Measurements from ENCODE around the gene XBP1.

GRCh38 chr22:28788601-28789000 lies 11.8 kb downstream of the XBP1 start:
- no peak for TF ChIP-seq POLR2A (IDR thresholded peaks at IDR 0.05)
- TF ChIP-seq, protein P1, sequence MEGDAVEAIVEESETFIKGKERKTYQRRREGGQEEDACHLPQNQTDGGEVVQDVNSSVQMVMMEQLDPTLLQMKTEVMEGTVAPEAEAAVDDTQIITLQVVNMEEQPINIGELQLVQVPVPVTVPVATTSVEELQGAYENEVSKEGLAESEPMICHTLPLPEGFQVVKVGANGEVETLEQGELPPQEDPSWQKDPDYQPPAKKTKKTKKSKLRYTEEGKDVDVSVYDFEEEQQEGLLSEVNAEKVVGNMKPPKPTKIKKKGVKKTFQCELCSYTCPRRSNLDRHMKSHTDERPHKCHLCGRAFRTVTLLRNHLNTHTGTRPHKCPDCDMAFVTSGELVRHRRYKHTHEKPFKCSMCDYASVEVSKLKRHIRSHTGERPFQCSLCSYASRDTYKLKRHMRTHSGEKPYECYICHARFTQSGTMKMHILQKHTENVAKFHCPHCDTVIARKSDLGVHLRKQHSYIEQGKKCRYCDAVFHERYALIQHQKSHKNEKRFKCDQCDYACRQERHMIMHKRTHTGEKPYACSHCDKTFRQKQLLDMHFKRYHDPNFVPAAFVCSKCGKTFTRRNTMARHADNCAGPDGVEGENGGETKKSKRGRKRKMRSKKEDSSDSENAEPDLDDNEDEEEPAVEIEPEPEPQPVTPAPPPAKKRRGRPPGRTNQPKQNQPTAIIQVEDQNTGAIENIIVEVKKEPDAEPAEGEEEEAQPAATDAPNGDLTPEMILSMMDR (IDR thresholded peaks at IDR 0.05 in 4 of 5, conservative IDR thresholded peaks at IDR 0.05 in 1 of 5) = no peak

All from gastrocnemius medialis (tissue), 4 donors.